HepG2 (cell line): Measurements from ENCODE around the gene ALB. TPM values are rescaled to one million over a fixed set of nuclear protein-coding genes. Genes with fewer than 3 reads are reported as not detected.
A peak's percentile ranks its signal among the peaks of the same experiment; 100 is the strongest.

Source experiments
- AFF4 ChIP-seq: sonication (generic); formaldehyde crosslinking; IDR thresholded peaks from 2 replicates; pipeline ENCODE4 v1.4.0; 2020; ENCODE audit warnings: missing genetic modification reagents
- BCL6 ChIP-seq: IDR thresholded peaks from 2 replicates; pipeline ENCODE4 v1.6.1; 2016; ENCODE audit warnings: missing genetic modification reagents, missing compliant biosample characterization
- CEBPG ChIP-seq: IDR thresholded peaks from 2 replicates; pipeline ENCODE4 v1.6.1; 2016
- CENPX ChIP-seq: sonication (generic); formaldehyde crosslinking; IDR thresholded peaks from 2 replicates; pipeline ENCODE4 v1.9.0; 2021; ENCODE audit warnings: mild to moderate bottlenecking, missing genetic modification reagents, moderate library complexity
- GABPB1 ChIP-seq: IDR thresholded peaks from 2 replicates; pipeline ENCODE4 v1.6.1; 2016; ENCODE audit warnings: mild to moderate bottlenecking, missing genetic modification reagents, moderate library complexity, missing compliant biosample characterization
- GPBP1L1 ChIP-seq: sonication (generic); formaldehyde crosslinking; IDR thresholded peaks from 2 replicates; pipeline ENCODE4 v1.5.0; 2020; ENCODE audit warnings: mild to moderate bottlenecking, missing genetic modification reagents
- HOXA9 ChIP-seq: sonication (generic); formaldehyde crosslinking; IDR thresholded peaks from 2 replicates; pipeline ENCODE4 v1.8.1; 2022; ENCODE audit warnings: missing genetic modification reagents, mild to moderate bottlenecking, moderate library complexity, borderline replicate concordance
- SKI ChIP-seq: fragments of 450-650 bp; IDR thresholded peaks from one replicate; pipeline ENCODE4 v1.6.1; 2018; ENCODE audit warnings: mild to moderate bottlenecking; ENCODE audit not compliant: partially characterized antibody
- SMAD9 ChIP-seq: sonication (generic); formaldehyde crosslinking; IDR thresholded peaks from 2 replicates; pipeline ENCODE4 v1.5.1; 2020; ENCODE audit warnings: mild to moderate bottlenecking, missing genetic modification reagents
- SP1 ChIP-seq, 2 experiments: fragments of 450-650 bp in 1 of 2; sonication (generic) in 1 of 2; formaldehyde crosslinking in 1 of 2; IDR thresholded peaks; 2 replicates each; pipeline versions ENCODE4 v1.4.0 to v1.6.1; 2016 to 2020; ENCODE audit warnings: missing genetic modification reagents in 1 of 2
- U2AF2 ChIP-seq: fragments of 200-400 bp; formaldehyde crosslinking; IDR thresholded peaks from 2 replicates; pipeline ENCODE4 v1.6.1; 2017; ENCODE audit warnings: low read depth, mild to moderate bottlenecking, low read length
- ZFP1 ChIP-seq: IDR thresholded peaks from 2 replicates; pipeline ENCODE4 v1.6.1; 2016
- ZMAT3 ChIP-seq: sonication (generic); formaldehyde crosslinking; conservative IDR thresholded peaks from 2 replicates; pipeline ENCODE4 v1.7.0; 2021; ENCODE audit warnings: missing genetic modification reagents
- ZNF335 ChIP-seq: sonication (generic); formaldehyde crosslinking; IDR thresholded peaks from 2 replicates; pipeline ENCODE4 v1.4.0; 2020; ENCODE audit warnings: missing genetic modification reagents
- ZNF362 ChIP-seq: sonication (generic); formaldehyde crosslinking; IDR thresholded peaks from 2 replicates; pipeline ENCODE4 v1.4.0; 2020; ENCODE audit warnings: missing genetic modification reagents, mild to moderate bottlenecking, borderline replicate concordance
- ZNF414 ChIP-seq: sonication (generic); formaldehyde crosslinking; IDR thresholded peaks from 2 replicates; pipeline ENCODE4 v1.5.0; 2020; ENCODE audit warnings: missing genetic modification reagents
- ZSCAN5A ChIP-seq: sonication (generic); formaldehyde crosslinking; IDR thresholded peaks from 2 replicates; pipeline ENCODE4 v1.8.0; 2022; ENCODE audit warnings: mild to moderate bottlenecking, missing genetic modification reagents, borderline replicate concordance
- polyA plus RNA-seq, 8 experiments: library from polyadenylated mRNA; depleted of rRNA in 3 of 8; stranded (reverse) in 7 of 8; unstranded in 1 of 8; fragments of >200 nt; fragmentation: Illumina TruSeq in 4 of 8; extraction: Trizol in 4 of 8; gene quantifications; 2 replicates each; pipeline versions ENCODE4 v1.2.1 to v1.2.3, GENCODE V29; 2011 to 2016; ENCODE audit warnings: low read depth in 4 of 8, missing spikeins in 1 of 8, mixed read lengths in 1 of 8; ENCODE audit not compliant: insufficient read depth in 1 of 8
- total RNA-seq, 5 experiments: library from RNA; depleted of rRNA; stranded (reverse); fragments of >200 nt; fragmentation: Illumina TruSeq; extraction: Trizol; gene quantifications; 2 replicates each; pipeline ENCODE4 v1.2.3, GENCODE V29; 2016; ENCODE audit warnings: low read depth in 1 of 5
- TF ChIP-seq, protein P1 (sequence below): sonication (generic); formaldehyde crosslinking; IDR thresholded peaks from 2 replicates; pipeline ENCODE4 v1.9.0; 2022; ENCODE audit warnings: low read depth, missing genetic modification reagents
- TF ChIP-seq, protein P2 (sequence below): sonication (generic); formaldehyde crosslinking; IDR thresholded peaks from 2 replicates; pipeline ENCODE4 v1.5.0; 2020; ENCODE audit warnings: missing genetic modification reagents

Gene ALB
- total and polyA plus RNA-seq, 2 of the 13 experiments (the other 11 are each of a cell fraction or from before 2014, with no cell fraction given) = 22,259 to 22,625 TPM

GRCh38 chr4:73420615-73421014, 16.5 kb downstream of the ALB start (continued):
- TF ChIP-seq SMAD9 = no peak
- TF ChIP-seq, protein P1, sequence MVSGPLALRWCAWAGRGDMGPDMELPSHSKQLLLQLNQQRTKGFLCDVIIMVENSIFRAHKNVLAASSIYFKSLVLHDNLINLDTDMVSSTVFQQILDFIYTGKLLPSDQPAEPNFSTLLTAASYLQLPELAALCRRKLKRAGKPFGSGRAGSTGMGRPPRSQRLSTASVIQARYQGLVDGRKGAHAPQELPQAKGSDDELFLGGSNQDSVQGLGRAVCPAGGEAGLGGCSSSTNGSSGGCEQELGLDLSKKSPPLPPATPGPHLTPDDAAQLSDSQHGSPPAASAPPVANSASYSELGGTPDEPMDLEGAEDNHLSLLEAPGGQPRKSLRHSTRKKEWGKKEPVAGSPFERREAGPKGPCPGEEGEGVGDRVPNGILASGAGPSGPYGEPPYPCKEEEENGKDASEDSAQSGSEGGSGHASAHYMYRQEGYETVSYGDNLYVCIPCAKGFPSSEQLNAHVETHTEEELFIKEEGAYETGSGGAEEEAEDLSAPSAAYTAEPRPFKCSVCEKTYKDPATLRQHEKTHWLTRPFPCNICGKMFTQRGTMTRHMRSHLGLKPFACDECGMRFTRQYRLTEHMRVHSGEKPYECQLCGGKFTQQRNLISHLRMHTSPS (CRISPR knock-in tag) = no peak
- TF ChIP-seq GABPB1 (CRISPR knock-in tag) = no peak
- no peak for TF ChIP-seq ZNF362 (CRISPR knock-in tag)
- TF ChIP-seq ZNF335 = no peak
- no peak for TF ChIP-seq ZNF414 (CRISPR knock-in tag)
- no peak for TF ChIP-seq U2AF2
- TF ChIP-seq AFF4 (CRISPR knock-in tag) = peak; percentile 87
- TF ChIP-seq HOXA9 (CRISPR knock-in tag) = no peak
- no peak; the same call in 1 of the 2 replicates for TF ChIP-seq ZMAT3
- TF ChIP-seq ZSCAN5A = 0 out of 2 replicates have a peak, but pooled peaks have one; percentile 30
- no peak for TF ChIP-seq CENPX (CRISPR knock-in tag)
- TF ChIP-seq SP1 (IDR thresholded peaks at IDR 0.05) = no peak
- no peak for TF ChIP-seq SP1 (CRISPR knock-in tag; IDR thresholded peaks at IDR 0.05)
- no peak for TF ChIP-seq SKI
- no peak for TF ChIP-seq GPBP1L1 (CRISPR knock-in tag)
- TF ChIP-seq, protein P2, sequence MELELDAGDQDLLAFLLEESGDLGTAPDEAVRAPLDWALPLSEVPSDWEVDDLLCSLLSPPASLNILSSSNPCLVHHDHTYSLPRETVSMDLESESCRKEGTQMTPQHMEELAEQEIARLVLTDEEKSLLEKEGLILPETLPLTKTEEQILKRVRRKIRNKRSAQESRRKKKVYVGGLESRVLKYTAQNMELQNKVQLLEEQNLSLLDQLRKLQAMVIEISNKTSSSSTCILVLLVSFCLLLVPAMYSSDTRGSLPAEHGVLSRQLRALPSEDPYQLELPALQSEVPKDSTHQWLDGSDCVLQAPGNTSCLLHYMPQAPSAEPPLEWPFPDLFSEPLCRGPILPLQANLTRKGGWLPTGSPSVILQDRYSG (CRISPR knock-in tag) = 0 out of 2 replicates have a peak, but pooled peaks have one; percentile 43
- TF ChIP-seq CEBPG = no peak
- 0 out of 2 replicates have a peak, but pooled peaks have one; percentile 18 for TF ChIP-seq ZFP1
- no peak for TF ChIP-seq BCL6
